HG03060 (cell line): ENCODE data around the gene LOXHD1.

Source experiments
- ATAC-seq: cut with Tn5 transposase; IDR thresholded peaks from one replicate; pipeline ENCODE4 v1.9.1; 2021; ENCODE audit warnings: low read depth, moderate number of reproducible peaks; ENCODE audit not compliant: unreplicated experiment

Gene LOXHD1

GRCh38 chr18:46583711-46584110 is 73.3 kb downstream of the LOXHD1 start:
- ATAC-seq = no peak

GRCh38 chr18:46581648-46582047 is 75.4 kb downstream of the LOXHD1 start:
- no peak for ATAC-seq

- no peak for ATAC-seq
These were observed 78.0 kb downstream of the LOXHD1 start for GRCh38 chr18:46578987-46579386.

- no peak for ATAC-seq
These were observed 79.5 kb downstream of the LOXHD1 start for GRCh38 chr18:46577546-46577945.

- no peak for ATAC-seq
These were observed 81.2 kb downstream of the LOXHD1 start for GRCh38 chr18:46575851-46576250.

- ATAC-seq = no peak
These were observed 82.3 kb downstream of the LOXHD1 start for GRCh38 chr18:46574743-46575115.

- no peak for ATAC-seq
These were observed 82.8 kb downstream of the LOXHD1 start for GRCh38 chr18:46574000-46574742.

GRCh38 chr18:46573156-46573555 is 83.9 kb downstream of the LOXHD1 start:
- no peak for ATAC-seq

GRCh38 chr18:46571756-46572155 is 85.3 kb downstream of the LOXHD1 start:
- ATAC-seq = no peak

- ATAC-seq = no peak
These were observed 86.4 kb downstream of the LOXHD1 start for GRCh38 chr18:46570666-46571065.

- no peak for ATAC-seq
These were observed 86.9 kb downstream of the LOXHD1 start for GRCh38 chr18:46570134-46570533.

GRCh38 chr18:46569211-46569610 is 87.8 kb downstream of the LOXHD1 start:
- ATAC-seq = no peak

- ATAC-seq = no peak
These were observed 89.8 kb downstream of the LOXHD1 start for GRCh38 chr18:46567196-46567595.

- ATAC-seq = no peak
These were observed 90.9 kb downstream of the LOXHD1 start for GRCh38 chr18:46566111-46566510.

- no peak for ATAC-seq
These were observed 91.8 kb downstream of the LOXHD1 start for GRCh38 chr18:46565256-46565655.

GRCh38 chr18:46563317-46563716 is 93.7 kb downstream of the LOXHD1 start:
- no peak for ATAC-seq

GRCh38 chr18:46562674-46563192 is 94.3 kb downstream of the LOXHD1 start:
- ATAC-seq = no peak

- no peak for ATAC-seq
These were observed 96.4 kb downstream of the LOXHD1 start for GRCh38 chr18:46560671-46561045.

- ATAC-seq = no peak
These were observed 96.9 kb downstream of the LOXHD1 start for GRCh38 chr18:46559946-46560670.

GRCh38 chr18:46559296-46559695 is 97.7 kb downstream of the LOXHD1 start:
- no peak for ATAC-seq

GRCh38 chr18:46556590-46557206 is 100.3 kb downstream of the LOXHD1 start:
- no peak for ATAC-seq
